ENCODE data around the gene KIR2DL1.

GRCh38 chr19:54731191-54731590 is 38.4 kb upstream of the KIR2DL1 start:
- no peak for TF ChIP-seq CTCF (IDR thresholded peaks at IDR 0.05)
- TF ChIP-seq MYBL2 (CRISPR knock-in tag; IDR thresholded peaks at IDR 0.05), result no peak
- TF ChIP-seq PRDM15 (CRISPR knock-in tag; IDR thresholded peaks at IDR 0.05), result no peak
- TF ChIP-seq SP1 (CRISPR knock-in tag; conservative IDR thresholded peaks at IDR 0.05), result no peak
- no peak for TF ChIP-seq CREM (CRISPR knock-in tag; IDR thresholded peaks at IDR 0.05)
- no peak for TF ChIP-seq USF1 (CRISPR knock-in tag; IDR thresholded peaks at IDR 0.05)
- TF ChIP-seq FOXP1 (CRISPR knock-in tag; IDR thresholded peaks at IDR 0.05; ENCODE audit: borderline replicate concordance), result no peak
- no peak for TF ChIP-seq TEAD1 (CRISPR knock-in tag; IDR thresholded peaks at IDR 0.05)
- no peak for TF ChIP-seq AR (CRISPR knock-in tag; IDR thresholded peaks at IDR 0.05)
- TF ChIP-seq CBFB (CRISPR knock-in tag; IDR thresholded peaks at IDR 0.05; ENCODE audit: low read depth), result no peak
- no peak for TF ChIP-seq TEAD4 (CRISPR knock-in tag; IDR thresholded peaks at IDR 0.05)
- no peak for TF ChIP-seq ZNF121 (CRISPR knock-in tag; IDR thresholded peaks at IDR 0.05)
- TF ChIP-seq ATF2 (CRISPR knock-in tag; IDR thresholded peaks at IDR 0.05; ENCODE audit: borderline replicate concordance, low read depth), result no peak
- no peak for TF ChIP-seq PRRX2 (CRISPR knock-in tag; IDR thresholded peaks at IDR 0.05)

Measured in WTC11 (cell line).